NCI-H2227 treated with DMSO at 0.1 percent for 48 hours (cell line): ENCODE measurements around the gene PDLIM4.

ENCODE experiments used
- DNase-seq: peaks from one replicate; lab custom pipeline; 2025; lab: John Stamatoyannopoulos, UW

PDLIM4 gene

GRCh38 chr5:132309679-132310078, 52.2 kb downstream of the PDLIM4 start:
- no peak for DNase-seq

- DNase-seq, result no peak
These were observed 52.8 kb downstream of the PDLIM4 start for GRCh38 chr5:132310141-132310834.

- no peak for DNase-seq
These were observed 55.9 kb downstream of the PDLIM4 start for GRCh38 chr5:132313366-132313765.

- no peak for DNase-seq
These were observed 56.5 kb downstream of the PDLIM4 start for GRCh38 chr5:132313961-132314432.

- DNase-seq, result no peak
These were observed 58.1 kb downstream of the PDLIM4 start for GRCh38 chr5:132315529-132316067.

GRCh38 chr5:132319975-132320374, 62.5 kb downstream of the PDLIM4 start:
- no peak for DNase-seq

GRCh38 chr5:132321109-132321721, 63.7 kb downstream of the PDLIM4 start:
- no peak for DNase-seq

- DNase-seq, result no peak
These were observed 64.8 kb downstream of the PDLIM4 start for GRCh38 chr5:132322266-132322665.
